H9 (cell line): ENCODE results near the gene KCNS3. TPM values are rescaled to one million over a fixed set of nuclear protein-coding genes. Genes with fewer than 3 reads are reported as not detected.

Experiments used
- DNase-seq: peaks from one replicate; pipeline ENCODE4 v3.0.0-alpha.2; 2017
- H2AFZ ChIP-seq: one replicate; pipeline ENCODE4 v1.6.1; 2013; ENCODE audit warnings: mild to moderate bottlenecking, low read length, control low read depth, moderate library complexity
- H2AK5ac ChIP-seq: 2 replicates; pipeline ENCODE4 v1.6.1; 2013; ENCODE audit warnings: low read length, control low read depth, mixed read lengths; ENCODE audit not compliant: insufficient read length
- H2BK120ac ChIP-seq: one replicate; pipeline ENCODE4 v1.6.1; 2013; ENCODE audit warnings: low read depth, mild to moderate bottlenecking, low read length, control low read depth, inconsistent platforms; ENCODE audit not compliant: poor library complexity, severe bottlenecking
- H2BK12ac ChIP-seq: 2 replicates; pipeline ENCODE4 v1.6.1; 2013; ENCODE audit warnings: low read length, control low read depth, mixed read lengths, low read depth; ENCODE audit not compliant: insufficient read length
- H2BK15ac ChIP-seq: 2 replicates; pipeline ENCODE4 v1.6.1; 2013; ENCODE audit warnings: low read depth, low read length, control low read depth
- H2BK20ac ChIP-seq: one replicate; pipeline ENCODE4 v1.6.1; 2013; ENCODE audit warnings: low read depth, mild to moderate bottlenecking, low read length, control low read depth, inconsistent platforms; ENCODE audit not compliant: poor library complexity, severe bottlenecking
- H2BK5ac ChIP-seq: 2 replicates; pipeline ENCODE4 v1.6.1; 2013; ENCODE audit warnings: low read length, control low read depth, mixed read lengths; ENCODE audit not compliant: insufficient read length
- H3K14ac ChIP-seq: 2 replicates; pipeline ENCODE4 v1.6.1; 2013; ENCODE audit warnings: low read length, control low read depth; ENCODE audit not compliant: insufficient read depth
- H3K18ac ChIP-seq: 2 replicates; pipeline ENCODE4 v1.6.1; 2013; ENCODE audit warnings: low read depth, mild to moderate bottlenecking, mixed read lengths, low read length, control low read depth; ENCODE audit not compliant: insufficient read length
- H3K23ac ChIP-seq: 2 replicates; pipeline ENCODE4 v1.6.1; 2013; ENCODE audit warnings: low read length, control low read depth, mixed read lengths, low read depth; ENCODE audit not compliant: insufficient read length
- H3K23me2 ChIP-seq: 2 replicates; pipeline ENCODE4 v1.6.1; 2013; ENCODE audit warnings: low read depth, mild to moderate bottlenecking, mixed read lengths, low read length, control low read depth; ENCODE audit not compliant: insufficient read length, poor library complexity, severe bottlenecking
- H3K27ac ChIP-seq: 2 replicates; pipeline ENCODE4 v1.5.1; 2013; ENCODE audit warnings: low read length, control low read depth, mixed read lengths, low read depth; ENCODE audit not compliant: insufficient read length
- H3K27me3 ChIP-seq: 2 replicates; pipeline ENCODE4 v1.6.1; 2013; ENCODE audit warnings: low read length, control low read depth, inconsistent platforms; ENCODE audit not compliant: insufficient read depth
- H3K4ac ChIP-seq: 2 replicates; pipeline ENCODE4 v1.6.1; 2013; ENCODE audit warnings: low read depth, mild to moderate bottlenecking, control low read depth, inconsistent platforms, low read length, moderate library complexity
- H3K4me1 ChIP-seq: 2 replicates; pipeline ENCODE4 v1.6.1; 2013; ENCODE audit warnings: low read length, control low read depth, inconsistent platforms; ENCODE audit not compliant: insufficient read depth
- H3K4me2 ChIP-seq: 2 replicates; pipeline ENCODE4 v1.6.1; 2013; ENCODE audit warnings: low read length, control low read depth, mixed read lengths; ENCODE audit not compliant: insufficient read length, insufficient read depth
- H3K56ac ChIP-seq: 2 replicates; pipeline ENCODE4 v1.6.1; 2013; ENCODE audit warnings: low read depth, mild to moderate bottlenecking, mixed read lengths, low read length, control low read depth; ENCODE audit not compliant: insufficient read length
- H3K79me1 ChIP-seq: 2 replicates; pipeline ENCODE4 v1.6.1; 2013; ENCODE audit warnings: low read depth, mild to moderate bottlenecking, moderate library complexity, low read length, control low read depth, inconsistent platforms; ENCODE audit not compliant: insufficient read depth, poor library complexity, severe bottlenecking
- H3K79me2 ChIP-seq: 2 replicates; pipeline ENCODE4 v1.6.1; 2013; ENCODE audit warnings: low read length, control low read depth, inconsistent platforms; ENCODE audit not compliant: insufficient read depth
- H3K9ac ChIP-seq: 2 replicates; pipeline ENCODE4 v1.6.1; 2013; ENCODE audit warnings: low read length, control low read depth, mixed read lengths; ENCODE audit not compliant: insufficient read length; ENCODE audit errors: extremely low read depth
- H3K9me3 ChIP-seq: one replicate; pipeline ENCODE4 v1.6.1; 2013; ENCODE audit warnings: low read depth, low read length, inconsistent platforms; ENCODE audit not compliant: control insufficient read depth
- H3T11ph ChIP-seq: one replicate; pipeline ENCODE4 v1.6.1; 2013; ENCODE audit warnings: mild to moderate bottlenecking, low read length, control low read depth, inconsistent platforms
- H4K20me1 ChIP-seq: one replicate; pipeline ENCODE4 v1.6.1; 2013; ENCODE audit not compliant: control insufficient read depth, insufficient read length, insufficient read depth
- H4K5ac ChIP-seq: 2 replicates; pipeline ENCODE4 v1.6.1; 2013; ENCODE audit warnings: low read depth, mild to moderate bottlenecking, mixed read lengths, low read length, control low read depth; ENCODE audit not compliant: insufficient read length
- H4K8ac ChIP-seq: replicated peaks from 2 replicates; pipeline ENCODE4 v1.6.1; 2013; ENCODE audit warnings: low read length, control low read depth, mixed read lengths, low read depth; ENCODE audit not compliant: insufficient read length
- H4K91ac ChIP-seq: 2 replicates; pipeline ENCODE4 v1.6.1; 2013; ENCODE audit warnings: low read depth, mild to moderate bottlenecking, moderate library complexity, mixed read lengths, low read length, control low read depth; ENCODE audit not compliant: insufficient read length
- H3K27ac Mint-ChIP-seq, 3 experiments: 2 replicates in 2 of 3; 3 replicates in 1 of 3; pipeline ENCODE4 v1.8.0; 2020 to 2021; ENCODE audit warnings: mixed read lengths in 3 of 3, mild to moderate bottlenecking in 1 of 3, moderate library complexity in 1 of 3
- H3K27me3 Mint-ChIP-seq: 2 replicates; pipeline ENCODE4 v1.8.0; 2021; ENCODE audit warnings: low read depth, mild to moderate bottlenecking, moderate library complexity, mixed read lengths
- H3K36me3 Mint-ChIP-seq, 3 experiments: 2 replicates in 2 of 3; 3 replicates in 1 of 3; pipeline ENCODE4 v1.8.0; 2020 to 2021; ENCODE audit warnings: low read depth in 3 of 3, mixed read lengths in 3 of 3; ENCODE audit not compliant: insufficient read depth in 1 of 3
- H3K4me1 Mint-ChIP-seq, 2 experiments: 2 replicates each; pipeline ENCODE4 v1.8.0; 2020; ENCODE audit warnings: mixed read lengths in 2 of 2
- H3K4me3 Mint-ChIP-seq, 2 experiments: 2 replicates in 1 of 2; 3 replicates in 1 of 2; pipeline ENCODE4 v1.8.0; 2020 to 2021; ENCODE audit warnings: mild to moderate bottlenecking in 2 of 2, mixed read lengths in 2 of 2, moderate library complexity in 1 of 2
- H3K9me3 Mint-ChIP-seq, 2 experiments: 2 replicates in 1 of 2; 3 replicates in 1 of 2; pipeline ENCODE4 v1.8.0; 2020; ENCODE audit warnings: mild to moderate bottlenecking in 2 of 2, mixed read lengths in 2 of 2, moderate library complexity in 1 of 2
- CTCF ChIP-seq: fragments of 200-600 bp; sonication (generic); conservative IDR thresholded peaks from 3 replicates; pipeline ENCODE4 v1.8.0; 2021; ENCODE audit warnings: antibody characterized with exemption, mild to moderate bottlenecking
- WGBS: extraction: QIAGEN DNeasy Blood & Tissue Kit; methylation state at CpG from one replicate; pipeline ENCODE4 v1.1.7; 2013; ENCODE audit warnings: missing lambda C conversion rate, low lambda C conversion rate, mixed read lengths; ENCODE audit not compliant: insufficient read length; ENCODE audit errors: extremely low coverage; 5-methylcytosine and 5-hydroxymethylcytosine counted together
- total RNA-seq: library from RNA; stranded (reverse); gene quantifications from 2 replicates; pipeline ENCODE4 v1.2.1, GENCODE V29; 2021

The KCNS3 gene
- total RNA-seq, 1 experiment from 2014 or later, result 8.0 TPM

- Histone ChIP-seq H3K23me2 (no peaks in the 10 kb centered on the region), H3K4ac (no peak overlapping the region), H2AK5ac (no peak overlapping the region), H3T11ph (no peak overlapping the region), H3K9ac (no peak overlapping the region), H4K91ac (no peak overlapping the region), H2BK15ac (no peak overlapping the region), H4K8ac (no peak overlapping the region), H3K27me3 (no peaks in the 10 kb centered on the region), H4K20me1 (no peaks in the 10 kb centered on the region), H3K56ac (no peak overlapping the region), H3K4me1 (peaks cover 8% of the 10 kb centered on the region; the same call in 1 of the 2 replicates), H2BK120ac (no peak overlapping the region), H3K79me1 (no peaks in the 10 kb centered on the region), H2AFZ (no peak overlapping the region), H2BK5ac (no peak overlapping the region), H2BK20ac (no peak overlapping the region), H2BK12ac (no peak overlapping the region), H3K4me2 (no peak overlapping the region), H3K23ac (no peak overlapping the region), H3K18ac (no peak overlapping the region), H3K27ac (no peak overlapping the region), H3K79me2 (no peaks in the 10 kb centered on the region), H3K9me3 (no peaks in the 10 kb centered on the region), H3K14ac (no peak overlapping the region), H4K5ac (no peak overlapping the region)
- H3K4me3 Mint-ChIP-seq, result no peak overlapping the region
- no peak overlapping the region; a peak in 1 of 7 replicates for H3K27ac Mint-ChIP-seq
- peaks cover 10 to 20% (median 14%) of the 10 kb centered on the region in 3 experiments; a peak in 6 of 7 replicates for H3K36me3 Mint-ChIP-seq
- no peak for DNase-seq
- H3K9me3 Mint-ChIP-seq, result peaks cover 4 to 6% of the 10 kb centered on the region in 2 experiments; a peak in 3 of 5 replicates
- no CpG with 5 or more reads among the region's 1 CpG for WGBS
- TF ChIP-seq CTCF, result no peak
- H3K4me1 Mint-ChIP-seq, result peaks cover 16 to 17% of the 10 kb centered on the region in 2 experiments
- no peaks in the 10 kb centered on the region; the same call in 1 of the 2 replicates for H3K27me3 Mint-ChIP-seq
Observed at GRCh38 chr2:17936599-17936998, 58.1 kb downstream of the KCNS3 start.
